HK-2 (cell line): ENCODE data around the gene CD300LG.
"Not testable (repeated sequence)": the region's sequence is repeated elsewhere in the genome, so short reads cannot be mapped to it uniquely, and the experiment has no call there.

Source experiments
- DNase-seq: peaks from one replicate; pipeline ENCODE4 v3.0.0-alpha.2; 2018; ENCODE audit not compliant: unreplicated experiment

CD300LG gene

GRCh38 chr17:43825567-43825966 is 21.4 kb upstream of the CD300LG start:
- no peak for DNase-seq

- DNase-seq = no peak
These were observed 20.8 kb upstream of the CD300LG start for GRCh38 chr17:43826206-43826605.

GRCh38 chr17:43827596-43827995 is 19.4 kb upstream of the CD300LG start:
- DNase-seq = no peak

GRCh38 chr17:43829738-43830137 is 17.2 kb upstream of the CD300LG start:
- no peak for DNase-seq

- DNase-seq = no peak
These were observed 16.4 kb upstream of the CD300LG start for GRCh38 chr17:43830510-43831140.

GRCh38 chr17:43831633-43832032 is 15.3 kb upstream of the CD300LG start:
- no peak for DNase-seq

- peak; percentile 81 for DNase-seq
These were observed 14.6 kb upstream of the CD300LG start for GRCh38 chr17:43832168-43832975.

- DNase-seq = peak; percentile 66
These were observed 13.8 kb upstream of the CD300LG start, which contains the start of gene MPP3 for GRCh38 chr17:43832976-43833829. Gene MPP3 (minus strand): TSS chr17:43833146. CDS start chr17:43831906, 1,240 bp downstream.

GRCh38 chr17:43834106-43834505 is 12.9 kb upstream of the CD300LG start:
- no peak for DNase-seq

- DNase-seq = no peak
These were observed 7.3 kb upstream of the CD300LG start for GRCh38 chr17:43839670-43840108.

GRCh38 chr17:43840814-43841213 is 6.2 kb upstream of the CD300LG start:
- no peak for DNase-seq

- DNase-seq = no peak
These were observed 5.7 kb upstream of the CD300LG start for GRCh38 chr17:43841282-43841681.

GRCh38 chr17:43842091-43842974 is 4.6 kb upstream of the CD300LG start:
- not testable (repeated sequence) for DNase-seq

GRCh38 chr17:43842975-43843325 is 4.0 kb upstream of the CD300LG start:
- no peak for DNase-seq

- no peak for DNase-seq
These were observed 2.7 kb upstream of the CD300LG start for GRCh38 chr17:43844241-43844640.

GRCh38 chr17:43845766-43846165 is 1.2 kb upstream of the CD300LG start:
- DNase-seq = no peak

GRCh38 chr17:43846221-43846712 is 709 bp upstream of the CD300LG start:
- DNase-seq = peak; percentile 81

GRCh38 chr17:43848601-43849000 is 1.6 kb downstream of the CD300LG start:
- DNase-seq = no peak

GRCh38 chr17:43849116-43849515 is 2.1 kb downstream of the CD300LG start:
- no peak for DNase-seq

- DNase-seq = no peak
These were observed 5.6 kb downstream of the CD300LG start for GRCh38 chr17:43852571-43852970.

- DNase-seq = no peak
These were observed 6.6 kb downstream of the CD300LG start for GRCh38 chr17:43853546-43853945.
